Colonic mucosa (tissue), 4 donors: ENCODE results near the gene MSH3. TPM values are rescaled to one million over a fixed set of nuclear protein-coding genes. Genes with fewer than 3 reads are reported as not detected.
"Not testable (repeated sequence)": the region's sequence is repeated elsewhere in the genome, so short reads cannot be mapped to it uniquely, and the experiment has no call there.

Experiments used
- DNase-seq: peaks from one replicate; pipeline ENCODE4 v3.0.0-alpha.2; 2020
- H3K27ac ChIP-seq: fragments of 200-600 bp; one replicate; pipeline ENCODE4 v1.8.0; 2021
- H3K27me3 ChIP-seq: fragments of 200-600 bp; one replicate; pipeline ENCODE4 v1.8.0; 2021
- H3K36me3 ChIP-seq: fragments of 200-600 bp; one replicate; pipeline ENCODE4 v1.8.0; 2021
- H3K4me1 ChIP-seq: fragments of 200-600 bp; one replicate; pipeline ENCODE4 v1.8.0; 2021; ENCODE audit warnings: mild to moderate bottlenecking
- H3K4me3 ChIP-seq: fragments of 200-600 bp; one replicate; pipeline ENCODE4 v1.8.0; 2021
- H3K9ac ChIP-seq, 2 donors: one replicate each; pipeline ENCODE4 v1.7.0; 2013; ENCODE audit warnings: control low read depth in 2 of 2, low read depth in 2 of 2, low read length in 2 of 2
- H3K9me3 ChIP-seq: fragments of 200-600 bp; one replicate; pipeline ENCODE4 v1.8.0; 2021
- intact Hi-C: fragments of 100-400 bp; cut with DNase I; formaldehyde crosslinking; loops from one replicate; pipeline ENCODE4 v1.14.1; 2022
- total RNA-seq, 2 donors: library from RNA; stranded (reverse); fragmentation: NEBNext Ultra II Directional in 1 of 2; extraction: Animal tissue kit (Norgen Biotek cat#: 25700) in 1 of 2; gene quantifications; one replicate each; pipeline ENCODE4 v1.2.1, GENCODE V29; 2021
- TF ChIP-seq, protein P1 (sequence below): fragments of 200-600 bp; IDR thresholded peaks from one replicate; pipeline ENCODE4 v1.8.0; 2022; ENCODE audit warnings: antibody characterized with exemption, mild to moderate bottlenecking
- donor health status: healthy.
- donor health status: DM: no; HTN: no; CAD: no.
- donor health status: DM: no; HTN: no; CAD: no.

The MSH3 gene
- total RNA-seq, 2 donors from 2014 or later: 15.1 to 16.3 TPM

DNA sequence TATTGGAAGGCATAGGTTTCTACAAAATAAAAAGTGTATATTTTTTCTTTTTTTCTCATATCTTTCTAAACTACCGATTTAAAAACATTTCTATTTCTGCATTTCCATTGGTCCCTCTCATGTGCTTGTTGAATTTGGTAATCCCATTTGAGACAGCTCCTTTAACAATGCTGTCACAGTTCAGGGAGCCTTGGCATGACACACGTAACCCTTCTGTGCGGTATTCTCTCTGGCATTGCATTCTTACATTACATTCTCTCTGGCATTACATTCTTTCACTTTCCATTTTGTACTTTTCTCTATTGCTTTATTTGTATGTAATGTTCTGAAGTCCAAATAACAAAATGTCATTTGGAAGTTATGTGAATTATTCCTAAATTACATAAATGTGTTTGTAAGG lies 155.0 kb downstream of the MSH3 start:
- DNase-seq: no peak
- intact Hi-C loops: no loop called here
- Histone ChIP-seq H3K36me3 (no peaks in the 10 kb centered on the region), H3K4me3 (no peak overlapping the region), H3K27me3 (no peaks in the 10 kb centered on the region), H3K4me1 (no peaks in the 10 kb centered on the region), H3K9me3 (no peaks in the 10 kb centered on the region), H3K27ac (no peak overlapping the region), H3K9ac (no peak overlapping the region)
- TF ChIP-seq, protein P1, sequence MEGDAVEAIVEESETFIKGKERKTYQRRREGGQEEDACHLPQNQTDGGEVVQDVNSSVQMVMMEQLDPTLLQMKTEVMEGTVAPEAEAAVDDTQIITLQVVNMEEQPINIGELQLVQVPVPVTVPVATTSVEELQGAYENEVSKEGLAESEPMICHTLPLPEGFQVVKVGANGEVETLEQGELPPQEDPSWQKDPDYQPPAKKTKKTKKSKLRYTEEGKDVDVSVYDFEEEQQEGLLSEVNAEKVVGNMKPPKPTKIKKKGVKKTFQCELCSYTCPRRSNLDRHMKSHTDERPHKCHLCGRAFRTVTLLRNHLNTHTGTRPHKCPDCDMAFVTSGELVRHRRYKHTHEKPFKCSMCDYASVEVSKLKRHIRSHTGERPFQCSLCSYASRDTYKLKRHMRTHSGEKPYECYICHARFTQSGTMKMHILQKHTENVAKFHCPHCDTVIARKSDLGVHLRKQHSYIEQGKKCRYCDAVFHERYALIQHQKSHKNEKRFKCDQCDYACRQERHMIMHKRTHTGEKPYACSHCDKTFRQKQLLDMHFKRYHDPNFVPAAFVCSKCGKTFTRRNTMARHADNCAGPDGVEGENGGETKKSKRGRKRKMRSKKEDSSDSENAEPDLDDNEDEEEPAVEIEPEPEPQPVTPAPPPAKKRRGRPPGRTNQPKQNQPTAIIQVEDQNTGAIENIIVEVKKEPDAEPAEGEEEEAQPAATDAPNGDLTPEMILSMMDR: no peak

DNA sequence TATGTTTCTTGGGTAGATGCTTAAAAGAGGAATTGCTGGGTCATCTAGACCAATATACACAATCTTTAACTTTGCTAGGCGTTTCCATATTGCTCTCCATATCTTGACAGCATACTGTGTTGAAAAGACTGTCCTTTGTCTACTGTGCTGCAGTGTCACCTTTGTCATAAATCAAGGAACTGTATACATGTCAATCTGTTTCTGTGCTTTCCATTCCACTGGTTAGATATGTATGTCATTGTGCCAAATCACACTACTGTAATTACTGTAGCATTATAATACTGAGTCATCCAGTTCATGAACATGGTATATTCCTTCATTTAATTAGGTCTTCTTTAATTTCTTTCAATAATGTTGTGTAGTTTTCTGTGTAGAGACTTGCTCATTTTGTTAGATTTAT lies 156.0 kb downstream of the MSH3 start:
- intact Hi-C loops: no loop called here
- DNase-seq: no peak
- Histone ChIP-seq H3K9ac (no peak overlapping the region), H3K36me3 (no peaks in the 10 kb centered on the region), H3K27ac (no peak overlapping the region), H3K4me1 (no peaks in the 10 kb centered on the region), H3K9me3 (no peaks in the 10 kb centered on the region), H3K4me3 (no peak overlapping the region), H3K27me3 (no peaks in the 10 kb centered on the region)
- TF ChIP-seq, protein P1: no peak

DNA sequence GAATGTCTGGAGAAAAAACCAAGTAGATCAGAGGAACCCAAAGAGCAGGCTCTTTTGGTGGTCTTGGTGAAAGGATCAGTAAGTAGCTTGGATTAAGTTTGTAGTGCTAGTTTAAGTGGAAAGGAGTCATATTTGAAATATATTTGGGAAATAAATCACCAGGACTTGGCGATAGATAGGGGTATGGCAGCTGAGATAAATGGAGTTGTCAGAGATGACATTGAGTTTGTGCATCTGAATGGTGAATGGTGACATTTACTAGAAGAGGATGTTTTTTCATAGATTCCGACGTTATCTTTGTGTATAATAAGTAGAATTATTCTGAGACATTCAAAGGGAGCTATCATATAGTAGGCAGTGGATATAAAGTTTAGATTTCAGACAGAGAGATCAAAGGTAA lies 162.1 kb downstream of the MSH3 start:
- Histone ChIP-seq H3K9ac (no peak overlapping the region), H3K36me3 (no peaks in the 10 kb centered on the region), H3K27me3 (no peaks in the 10 kb centered on the region), H3K4me1 (no peaks in the 10 kb centered on the region), H3K4me3 (no peak overlapping the region), H3K27ac (no peak overlapping the region), H3K9me3 (no peaks in the 10 kb centered on the region)
- DNase-seq: no peak
- intact Hi-C loops: no loop called here
- TF ChIP-seq, protein P1: no peak

DNA sequence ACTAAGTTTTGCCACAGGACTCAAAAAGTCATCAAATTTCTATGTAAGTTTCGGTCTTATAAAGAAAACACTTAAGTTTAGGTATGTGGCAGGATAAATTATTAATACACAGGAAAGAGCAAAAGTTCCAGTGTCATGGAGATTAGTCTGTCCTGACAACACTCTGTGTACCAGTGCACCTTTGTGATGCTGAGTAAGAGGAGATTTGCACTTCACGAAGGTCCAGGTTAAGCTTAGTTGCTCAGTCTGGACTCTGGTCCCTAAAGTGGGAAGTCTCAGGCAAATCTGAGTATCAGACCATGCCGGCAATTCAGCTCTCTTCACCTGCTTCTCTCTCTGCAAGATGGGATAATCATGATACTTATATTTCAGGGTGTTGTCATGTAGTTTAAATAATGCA lies 166.2 kb downstream of the MSH3 start:
- no peak overlapping the region for H3K27ac ChIP-seq
- no peaks in the 10 kb centered on the region for H3K4me1 ChIP-seq
- no peak for DNase-seq
- H3K4me3 ChIP-seq: no peak overlapping the region
- H3K9me3 ChIP-seq: no peaks in the 10 kb centered on the region
- TF ChIP-seq, protein P1: no peak
- no peaks in the 10 kb centered on the region for H3K36me3 ChIP-seq
- intact Hi-C loops: no loop called here
- no peak overlapping the region for H3K9ac ChIP-seq
- H3K27me3 ChIP-seq: no peaks in the 10 kb centered on the region

DNA sequence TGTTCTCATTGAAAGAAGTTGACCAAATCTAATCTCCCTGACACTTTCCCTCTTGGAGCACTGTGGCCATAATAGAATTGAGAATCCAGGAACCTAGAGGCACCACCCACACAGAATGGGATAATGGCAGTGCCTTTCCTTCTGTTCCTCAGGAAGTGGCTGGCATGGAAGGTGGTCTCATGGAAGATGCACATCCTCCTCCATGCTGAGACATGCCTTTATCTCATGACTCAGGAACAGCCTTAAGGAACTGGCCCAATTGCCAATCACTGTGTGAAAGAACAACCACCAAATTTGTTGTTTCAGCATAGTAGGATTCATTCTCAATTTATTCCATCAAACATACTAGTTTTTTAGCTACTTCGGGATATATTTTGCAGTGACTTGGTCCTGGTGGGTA lies 168.2 kb downstream of the MSH3 start:
- H3K4me1 ChIP-seq: no peaks in the 10 kb centered on the region
- H3K9me3 ChIP-seq: no peaks in the 10 kb centered on the region
- H3K9ac ChIP-seq: no peak overlapping the region
- DNase-seq: no peak
- no peaks in the 10 kb centered on the region for H3K27me3 ChIP-seq
- H3K36me3 ChIP-seq: no peaks in the 10 kb centered on the region
- intact Hi-C loops: no loop called here
- TF ChIP-seq, protein P1: no peak
- H3K27ac ChIP-seq: no peak overlapping the region
- no peak overlapping the region for H3K4me3 ChIP-seq

DNA sequence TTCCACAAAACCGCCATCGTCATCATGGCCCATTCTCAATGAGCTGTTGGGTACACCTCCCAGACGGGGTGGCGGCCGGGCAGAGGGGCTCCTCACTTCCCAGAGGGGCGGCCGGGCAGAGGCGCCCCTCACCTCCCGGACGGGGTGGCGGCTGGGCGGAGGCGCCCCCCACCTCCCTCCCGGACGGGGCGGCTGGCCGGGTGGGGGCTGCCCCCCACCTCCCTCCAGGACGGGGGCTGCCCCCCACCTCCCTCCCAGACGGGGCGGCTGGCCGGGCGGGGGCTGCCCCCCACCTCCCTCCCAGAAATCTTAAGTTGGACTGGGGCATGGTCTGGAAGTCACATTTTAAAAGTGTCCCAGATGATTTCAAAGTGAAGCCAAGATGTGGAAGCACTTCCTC lies 169.7 kb downstream of the MSH3 start:
- H3K36me3 ChIP-seq, H3K9me3 ChIP-seq, H3K4me1 ChIP-seq, intact Hi-C loops, H3K9ac ChIP-seq, H3K4me3 ChIP-seq, H3K27ac ChIP-seq, DNase-seq, H3K27me3 ChIP-seq: not testable (repeated sequence)
